ENCODE measurements around the gene AP3B2.
A peak's percentile ranks its signal among the peaks of the same experiment; 100 is the strongest.

Gene AP3B2

DNA sequence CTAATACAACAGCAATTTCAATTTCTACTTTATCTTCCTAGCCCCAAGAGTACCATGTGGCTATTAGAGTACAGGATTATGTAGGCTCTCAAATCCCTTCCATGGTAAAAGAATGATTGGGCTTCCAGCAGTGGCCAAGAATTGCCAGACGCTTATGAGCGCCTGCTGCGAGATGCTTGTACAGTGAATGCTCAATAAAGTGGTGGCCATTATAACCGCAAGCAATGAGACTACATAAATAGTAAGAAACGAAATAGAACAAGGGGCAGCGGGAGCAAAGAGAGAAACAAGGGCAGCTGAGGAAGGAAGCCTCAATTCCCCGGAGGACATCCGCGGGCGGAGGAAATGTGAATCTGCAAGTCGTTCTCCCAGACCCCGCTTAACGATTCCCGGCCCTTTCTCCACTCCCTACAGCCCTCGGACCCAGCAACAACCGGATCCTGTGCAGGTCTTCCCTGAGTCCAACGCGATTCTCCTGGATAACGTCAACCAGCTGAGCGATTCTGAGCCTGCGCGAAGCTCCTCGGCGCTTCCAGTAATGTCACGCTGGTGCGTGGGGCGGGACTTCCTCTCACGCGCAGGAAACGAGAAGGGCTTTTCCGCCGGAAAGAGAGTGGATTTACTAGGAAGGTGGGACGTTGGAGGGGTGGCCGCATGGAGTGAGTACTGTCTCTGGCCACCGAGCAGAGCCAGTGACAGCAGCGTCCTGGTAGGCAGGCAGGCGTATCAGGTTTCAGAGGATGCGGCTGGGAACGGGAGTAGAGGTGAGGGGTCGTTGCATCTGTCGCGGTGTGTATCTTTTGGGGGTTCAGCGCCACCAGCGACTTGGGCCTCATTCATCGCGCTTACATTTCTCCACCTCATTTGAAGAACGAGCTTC lies 40.5 kb upstream of the AP3B2 start:
- TF ChIP-seq EZH2 (optimal IDR thresholded peaks at IDR 0.05; ENCODE audit: low read depth, low read length): no peak
- TF ChIP-seq, protein P1, sequence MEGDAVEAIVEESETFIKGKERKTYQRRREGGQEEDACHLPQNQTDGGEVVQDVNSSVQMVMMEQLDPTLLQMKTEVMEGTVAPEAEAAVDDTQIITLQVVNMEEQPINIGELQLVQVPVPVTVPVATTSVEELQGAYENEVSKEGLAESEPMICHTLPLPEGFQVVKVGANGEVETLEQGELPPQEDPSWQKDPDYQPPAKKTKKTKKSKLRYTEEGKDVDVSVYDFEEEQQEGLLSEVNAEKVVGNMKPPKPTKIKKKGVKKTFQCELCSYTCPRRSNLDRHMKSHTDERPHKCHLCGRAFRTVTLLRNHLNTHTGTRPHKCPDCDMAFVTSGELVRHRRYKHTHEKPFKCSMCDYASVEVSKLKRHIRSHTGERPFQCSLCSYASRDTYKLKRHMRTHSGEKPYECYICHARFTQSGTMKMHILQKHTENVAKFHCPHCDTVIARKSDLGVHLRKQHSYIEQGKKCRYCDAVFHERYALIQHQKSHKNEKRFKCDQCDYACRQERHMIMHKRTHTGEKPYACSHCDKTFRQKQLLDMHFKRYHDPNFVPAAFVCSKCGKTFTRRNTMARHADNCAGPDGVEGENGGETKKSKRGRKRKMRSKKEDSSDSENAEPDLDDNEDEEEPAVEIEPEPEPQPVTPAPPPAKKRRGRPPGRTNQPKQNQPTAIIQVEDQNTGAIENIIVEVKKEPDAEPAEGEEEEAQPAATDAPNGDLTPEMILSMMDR (IDR thresholded peaks at IDR 0.05; ENCODE audit: low read length): no peak
- no peak for TF ChIP-seq EZH2phosphoT487 (IDR thresholded peaks at IDR 0.05; ENCODE audit: low read length)
- H3K27ac ChIP-seq (ENCODE audit: low read length): peak overlapping the region; percentile 78
- H3K79me2 ChIP-seq (ENCODE audit: low read length): peaks cover 58% of the 10 kb centered on the region
- peak overlapping the region; percentile 80 for H3K4me2 ChIP-seq (ENCODE audit: low read depth, low read length)
- no peaks in the 10 kb centered on the region; the same call in 1 of the 2 replicates for H4K20me1 ChIP-seq (ENCODE audit: insufficient read depth, low read length)
- no peaks in the 10 kb centered on the region for H3K9me2 ChIP-seq (replicated peaks; ENCODE audit: insufficient read depth, low read length)
- H3F3A ChIP-seq (ENCODE audit: insufficient read depth, low read length): peaks cover 19% of the 10 kb centered on the region; the same call in 1 of the 2 replicates
- DNase-seq: peak; percentile 95
- H3K9ac ChIP-seq (ENCODE audit: low read length): peak overlapping the region; percentile 86
- peak overlapping the region; percentile 83 for H2AFZ ChIP-seq (ENCODE audit: low read length)
- peaks cover 9% of the 10 kb centered on the region for H3K4me1 ChIP-seq (ENCODE audit: low read length)
- no peaks in the 10 kb centered on the region for H3K27me3 ChIP-seq (replicated peaks; ENCODE audit: insufficient read depth, low read length)
- H3K9me3 ChIP-seq (replicated peaks; ENCODE audit: insufficient read depth, low read length): no peaks in the 10 kb centered on the region
- peaks cover 6% of the 10 kb centered on the region; the same call in 1 of the 2 replicates for H3K36me3 ChIP-seq (replicated peaks; ENCODE audit: insufficient read depth, low read length)
- H3K4me3 ChIP-seq (ENCODE audit: low read length): peak overlapping the region; percentile 87

DNA sequence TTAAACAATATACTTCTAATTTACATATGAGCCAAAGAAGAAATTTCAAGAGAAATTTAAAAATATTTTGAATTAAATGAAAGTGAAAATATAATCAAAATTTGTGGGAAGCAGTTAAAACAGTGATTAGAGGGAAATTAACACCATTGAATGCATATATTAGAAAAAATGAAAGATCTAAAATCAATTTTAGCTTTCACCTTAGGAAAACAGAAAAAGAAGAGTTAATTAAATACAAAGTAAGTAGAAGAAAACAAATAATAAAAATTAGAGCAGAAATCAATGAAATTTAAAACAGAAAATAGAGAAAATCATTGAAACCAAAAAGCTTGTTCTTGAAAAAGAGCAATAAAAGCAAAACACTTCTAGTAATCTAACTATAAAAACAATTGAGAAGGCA lies 38.6 kb upstream of the AP3B2 start:
- no peak overlapping the region for H2AFZ ChIP-seq (ENCODE audit: low read length)
- H3K9ac ChIP-seq (ENCODE audit: low read length): no peak overlapping the region
- TF ChIP-seq, protein P1 (IDR thresholded peaks at IDR 0.05; ENCODE audit: low read length): no peak
- TF ChIP-seq EZH2 (optimal IDR thresholded peaks at IDR 0.05; ENCODE audit: low read depth, low read length): no peak
- TF ChIP-seq EZH2phosphoT487 (IDR thresholded peaks at IDR 0.05; ENCODE audit: low read length): no peak
- H3K27me3 ChIP-seq (replicated peaks; ENCODE audit: insufficient read depth, low read length): no peaks in the 10 kb centered on the region
- DNase-seq: no peak
- H3K4me1 ChIP-seq (ENCODE audit: low read length): peaks cover 9% of the 10 kb centered on the region
- H4K20me1 ChIP-seq (ENCODE audit: insufficient read depth, low read length): no peaks in the 10 kb centered on the region
- H3K4me3 ChIP-seq (ENCODE audit: low read length): no peak overlapping the region
- no peaks in the 10 kb centered on the region for H3K9me3 ChIP-seq (replicated peaks; ENCODE audit: insufficient read depth, low read length)
- H3K36me3 ChIP-seq (replicated peaks; ENCODE audit: insufficient read depth, low read length): no peaks in the 10 kb centered on the region
- peaks cover 40% of the 10 kb centered on the region for H3K79me2 ChIP-seq (ENCODE audit: low read length)
- H3F3A ChIP-seq (ENCODE audit: insufficient read depth, low read length): peaks cover 19% of the 10 kb centered on the region; the same call in 1 of the 2 replicates
- H3K27ac ChIP-seq (ENCODE audit: low read length): no peak overlapping the region
- no peaks in the 10 kb centered on the region for H3K9me2 ChIP-seq (replicated peaks; ENCODE audit: insufficient read depth, low read length)
- H3K4me2 ChIP-seq (ENCODE audit: low read depth, low read length): no peak overlapping the region

DNA sequence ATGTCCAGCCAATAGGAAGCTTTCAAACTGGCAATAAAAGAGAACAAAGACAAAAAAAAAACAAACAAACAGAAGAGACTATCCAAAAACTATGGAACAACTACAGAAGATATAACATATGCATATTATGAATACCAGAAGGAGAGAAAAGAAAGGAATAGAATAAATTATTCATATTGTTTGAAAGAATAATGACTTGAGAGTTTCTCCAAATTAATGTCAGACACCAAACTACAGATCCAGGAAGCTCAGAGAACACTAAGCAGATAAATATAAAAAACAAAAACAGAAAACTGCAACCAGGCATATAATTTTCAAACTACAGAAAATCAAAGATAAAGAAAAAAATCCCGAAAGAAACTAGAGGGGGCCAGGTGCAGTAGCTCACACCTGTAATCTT lies 34.1 kb upstream of the AP3B2 start:
- H3K36me3 ChIP-seq (replicated peaks; ENCODE audit: insufficient read depth, low read length): no peaks in the 10 kb centered on the region
- TF ChIP-seq EZH2phosphoT487 (IDR thresholded peaks at IDR 0.05; ENCODE audit: low read length): no peak
- TF ChIP-seq EZH2 (optimal IDR thresholded peaks at IDR 0.05; ENCODE audit: low read depth, low read length): no peak
- TF ChIP-seq, protein P1 (IDR thresholded peaks at IDR 0.05; ENCODE audit: low read length): no peak
- H3K27me3 ChIP-seq (replicated peaks; ENCODE audit: insufficient read depth, low read length): no peaks in the 10 kb centered on the region
- no peak overlapping the region for H3K4me2 ChIP-seq (ENCODE audit: low read depth, low read length)
- no peak overlapping the region for H3K9ac ChIP-seq (ENCODE audit: low read length)
- no peak overlapping the region for H3K4me3 ChIP-seq (ENCODE audit: low read length)
- no peak overlapping the region for H2AFZ ChIP-seq (ENCODE audit: low read length)
- no peaks in the 10 kb centered on the region for H3F3A ChIP-seq (ENCODE audit: insufficient read depth, low read length)
- no peaks in the 10 kb centered on the region for H3K9me3 ChIP-seq (replicated peaks; ENCODE audit: insufficient read depth, low read length)
- no peaks in the 10 kb centered on the region for H3K4me1 ChIP-seq (ENCODE audit: low read length)
- H3K9me2 ChIP-seq (replicated peaks; ENCODE audit: insufficient read depth, low read length): no peaks in the 10 kb centered on the region
- no peaks in the 10 kb centered on the region for H4K20me1 ChIP-seq (ENCODE audit: insufficient read depth, low read length)
- DNase-seq: no peak
- no peaks in the 10 kb centered on the region for H3K79me2 ChIP-seq (ENCODE audit: low read length)
- no peak overlapping the region for H3K27ac ChIP-seq (ENCODE audit: low read length)

All from MM.1S (cell line).